Stimulated activated CD4-positive, alpha-beta T cell treated with anti-CD3 and anti-CD28 coated beads, Interleukin-1b, Interleukin-23, amount 100 ng/mL, for 4 hours (primary cell): ENCODE results near the gene HPDL.
A peak's percentile ranks its signal among the peaks of the same experiment; 100 is the strongest.

Experiments used
- DNase-seq, 2 donors: peaks; one replicate each; pipeline ENCODE4 v3.0.0-alpha.2; 2020; ENCODE audit warnings: low read depth in 2 of 2

HPDL gene

GRCh38 chr1:45322486-45323040 is 4.1 kb upstream of the HPDL start:
- DNase-seq: no peak

GRCh38 chr1:45325851-45326506 is 716 bp upstream of the HPDL start:
- no peak for DNase-seq

GRCh38 chr1:45327644-45328515 is 1.2 kb downstream of the HPDL start:
- no peak for DNase-seq

- no peak for DNase-seq
Observed at GRCh38 chr1:45328680-45329079, 2.0 kb downstream of the HPDL start.

DNA sequence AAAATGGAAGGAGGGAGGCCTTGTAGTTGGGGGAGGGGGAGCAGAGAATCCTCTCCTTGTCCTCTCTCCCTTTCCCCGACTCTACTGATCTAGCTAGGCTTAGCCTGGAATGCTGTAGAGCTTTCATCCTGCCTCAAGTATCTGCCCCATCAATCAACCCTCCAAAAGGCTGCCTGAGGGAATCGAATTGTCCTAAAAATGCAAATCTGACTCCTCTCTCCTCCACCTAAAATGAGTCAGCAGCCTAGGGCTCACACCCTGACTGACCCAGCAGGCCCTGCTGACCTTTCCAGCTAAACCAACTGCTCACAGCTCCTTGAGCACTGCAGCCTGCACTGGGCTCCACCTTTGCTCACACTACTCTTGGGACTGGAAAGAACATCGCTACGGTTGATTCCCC is 2.8 kb downstream of the HPDL start:
- no peak for DNase-seq

DNA sequence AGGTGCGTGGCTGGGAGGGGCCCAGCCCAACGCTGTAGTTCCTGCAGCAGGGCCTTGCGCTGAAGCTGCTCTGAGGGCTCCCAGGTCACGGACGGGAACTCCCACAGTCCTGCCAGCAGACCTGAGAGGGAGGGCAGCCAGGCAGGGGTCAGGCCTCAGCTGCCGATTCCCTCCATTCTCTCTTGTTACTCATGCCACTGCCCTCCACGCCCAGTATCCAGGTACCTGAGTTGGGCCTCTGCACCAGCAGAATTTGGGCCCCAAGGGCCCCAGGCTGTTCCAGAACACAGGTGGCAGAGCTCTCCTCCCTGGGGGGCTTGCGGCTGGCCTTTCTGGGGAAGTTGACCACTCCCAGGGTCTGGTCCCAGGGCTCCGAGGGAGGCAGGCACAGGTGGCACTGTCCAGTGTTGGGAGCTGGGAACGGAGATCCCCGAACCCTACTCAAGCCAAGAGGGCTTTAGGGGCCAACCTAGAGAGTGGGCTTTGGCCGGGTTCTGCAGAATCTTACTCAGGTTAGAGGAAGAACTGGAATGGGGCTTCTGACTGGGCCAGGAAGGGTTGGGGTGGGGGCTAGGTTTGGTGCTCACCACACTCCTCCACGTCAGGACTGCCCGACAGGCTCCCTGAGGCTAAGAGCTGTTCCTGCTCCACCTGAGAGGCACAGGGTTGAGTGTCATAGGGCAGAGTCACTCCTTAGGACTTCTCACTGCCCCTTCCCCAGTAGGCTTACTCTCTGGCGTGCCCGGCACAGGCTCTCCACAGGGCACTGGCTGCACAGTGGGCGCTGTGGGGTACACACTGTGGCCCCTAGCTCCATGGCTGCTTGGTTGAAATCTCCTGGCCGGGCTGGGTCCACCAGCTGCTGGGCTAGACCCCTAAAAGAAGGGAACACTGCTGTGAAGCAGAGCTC is 5.0 kb downstream of the HPDL start:
- no peak for DNase-seq

GRCh38 chr1:45332346-45332720 is 5.6 kb downstream of the HPDL start:
- no peak for DNase-seq

DNA sequence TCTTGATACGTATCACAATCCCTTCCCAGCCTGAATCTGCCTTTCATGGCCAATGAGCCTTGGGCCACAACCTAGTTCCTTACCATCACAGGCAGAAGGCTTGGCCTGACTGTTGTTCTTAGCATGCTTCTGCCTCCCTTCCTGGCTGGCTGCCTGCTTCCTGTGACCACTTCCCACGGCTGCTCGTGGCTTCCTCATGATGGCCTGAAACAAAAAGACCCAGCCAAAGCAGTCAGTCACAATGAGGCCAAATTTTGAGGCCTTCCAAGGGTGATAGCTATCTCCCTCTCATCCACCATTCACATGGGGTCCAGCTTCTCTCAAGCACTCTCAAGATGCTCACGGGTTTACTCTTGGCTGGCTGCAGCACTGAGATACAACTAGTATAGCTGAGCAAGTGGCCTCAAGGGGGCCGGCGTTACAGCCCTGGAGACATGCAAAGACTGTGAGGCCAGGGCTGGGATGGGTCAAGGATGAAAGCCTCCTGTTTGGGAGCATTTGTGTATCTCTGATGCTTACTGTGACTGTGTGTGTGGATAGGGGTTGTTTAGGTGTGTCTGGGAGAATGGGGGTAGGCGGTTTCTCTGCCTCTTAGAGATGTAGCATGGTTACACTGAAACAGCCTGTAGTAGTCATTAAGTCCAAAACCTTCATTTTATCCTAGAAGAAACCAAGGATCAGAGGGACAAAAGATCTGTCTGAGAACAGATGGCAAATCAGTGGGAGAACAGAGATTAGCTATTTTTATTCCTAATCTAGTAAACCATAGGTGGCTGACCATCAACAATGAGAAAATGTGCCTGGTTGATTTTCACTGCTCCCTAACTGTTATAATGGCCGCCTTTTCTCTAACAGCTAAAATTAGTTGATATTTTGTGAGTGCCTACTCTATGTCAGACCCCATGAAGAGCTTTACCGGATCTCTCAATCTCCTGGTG is 7.9 kb downstream of the HPDL start:
- DNase-seq: no peak

DNA sequence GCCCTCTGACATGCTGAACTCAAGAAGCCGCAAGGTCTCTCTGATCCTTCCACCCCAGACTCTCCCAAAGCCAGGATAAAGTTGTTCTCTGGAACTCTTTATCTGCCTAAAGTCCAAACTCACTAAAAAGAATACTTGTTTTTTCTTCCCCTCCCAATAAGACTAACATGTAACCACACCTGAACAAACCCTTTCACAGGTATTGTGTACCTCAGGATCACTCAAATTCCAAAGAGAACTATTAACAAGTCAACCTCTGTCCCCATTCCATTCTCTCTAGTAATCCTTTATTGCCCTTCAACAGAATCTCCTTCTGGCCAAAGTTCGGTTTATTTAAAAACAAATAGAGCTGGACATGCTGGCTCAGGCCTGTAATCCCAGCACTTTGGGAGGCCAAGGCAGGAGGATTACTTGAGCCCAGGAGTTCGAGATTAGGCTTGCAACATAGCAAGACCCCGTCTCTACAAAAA is 9.2 kb downstream of the HPDL start:
- DNase-seq: no peak

DNA sequence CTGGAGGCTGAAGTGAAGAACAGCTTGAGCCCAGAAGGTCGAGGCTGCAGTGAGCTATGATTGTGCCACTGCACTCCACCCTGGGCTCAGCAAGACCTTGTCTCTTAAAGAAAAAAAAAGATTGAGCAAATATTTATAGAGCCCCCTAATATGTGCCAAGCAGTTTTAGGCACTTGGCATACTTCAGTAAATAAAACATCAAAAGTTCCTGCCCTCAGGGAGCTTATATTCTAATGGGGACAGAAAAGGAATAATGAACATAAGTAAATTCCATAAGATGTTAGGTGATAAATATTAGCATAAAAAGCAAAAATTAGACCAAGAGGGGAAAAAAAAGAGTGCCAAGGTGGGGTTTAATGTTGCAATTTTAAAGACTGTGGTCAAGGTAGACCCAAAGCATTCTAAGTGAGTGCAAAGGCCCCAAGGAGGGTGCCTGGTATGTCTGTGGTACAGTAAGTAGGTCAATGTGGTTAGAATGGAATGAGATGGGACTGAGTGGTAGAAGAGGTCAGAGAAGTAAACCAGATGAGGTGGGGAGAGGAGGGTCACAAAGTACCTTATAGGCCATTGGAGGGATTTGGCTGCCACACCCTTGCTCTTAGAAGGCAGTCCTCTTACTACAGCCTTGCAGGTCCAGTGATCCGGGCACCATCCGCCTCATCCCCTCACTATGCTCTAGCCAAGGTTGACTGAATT is 11.1 kb downstream of the HPDL start:
- no peak for DNase-seq

DNA sequence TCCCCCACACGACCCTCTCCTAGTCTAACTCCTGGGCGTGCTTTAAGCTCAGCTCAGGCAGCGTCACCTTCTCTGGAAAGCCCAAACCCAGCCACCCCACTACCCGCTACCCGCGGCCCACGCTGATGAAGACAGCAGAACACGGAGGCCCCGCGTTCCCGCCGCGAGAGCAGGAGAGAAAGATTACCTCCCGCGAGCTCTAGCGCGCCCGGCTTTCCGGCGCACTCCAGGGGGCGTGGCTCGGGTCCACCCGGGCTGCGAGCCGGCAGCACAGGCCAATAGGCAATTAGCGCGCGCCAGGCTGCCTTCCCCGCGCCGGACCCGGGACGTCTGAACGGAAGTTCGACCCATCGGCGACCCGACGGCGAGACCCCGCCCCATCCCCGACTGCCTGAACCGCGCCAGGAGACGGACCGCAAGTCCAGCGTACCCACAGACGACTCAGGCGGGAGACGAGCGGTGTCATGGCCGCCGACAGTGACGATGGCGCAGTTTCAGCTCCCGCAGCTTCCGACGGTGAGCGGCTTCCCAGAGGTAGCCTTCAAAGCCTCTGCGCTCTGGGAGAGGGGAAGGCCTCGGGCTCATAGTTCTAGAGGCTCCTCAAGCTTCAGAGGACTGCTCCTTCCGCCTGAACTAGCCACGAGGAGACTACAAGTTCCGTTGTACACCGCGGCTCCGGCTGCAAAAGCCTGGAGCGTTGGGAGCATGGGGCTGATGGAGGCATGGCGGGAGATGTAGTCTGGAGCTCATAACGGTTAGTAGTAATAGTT is 13.3 kb downstream of the HPDL start, which contains the start of the genes MUTYH and TOE1:
Gene MUTYH (minus strand): TSS at position 652 of the 770 bp plus-strand sequence. CDS start 5,935 bp downstream, outside the sequence.
Gene TOE1 (plus strand): TSS at position 382 of the 770 bp plus-strand sequence. CDS start 83 bp downstream, at position 465.
- peak; percentile 82 to 91 for DNase-seq

- DNase-seq: no peak
Observed at GRCh38 chr1:45340816-45341466, 14.2 kb downstream of the HPDL start.

GRCh38 chr1:45344499-45344898 is 17.8 kb downstream of the HPDL start:
- DNase-seq: no peak

GRCh38 chr1:45345014-45345413 is 18.3 kb downstream of the HPDL start:
- DNase-seq: no peak

GRCh38 chr1:45346473-45346872 is 19.8 kb downstream of the HPDL start:
- no peak for DNase-seq

GRCh38 chr1:45348020-45348419 is 21.3 kb downstream of the HPDL start:
- no peak for DNase-seq

GRCh38 chr1:45348609-45348965 is 21.9 kb downstream of the HPDL start:
- no peak for DNase-seq

DNA sequence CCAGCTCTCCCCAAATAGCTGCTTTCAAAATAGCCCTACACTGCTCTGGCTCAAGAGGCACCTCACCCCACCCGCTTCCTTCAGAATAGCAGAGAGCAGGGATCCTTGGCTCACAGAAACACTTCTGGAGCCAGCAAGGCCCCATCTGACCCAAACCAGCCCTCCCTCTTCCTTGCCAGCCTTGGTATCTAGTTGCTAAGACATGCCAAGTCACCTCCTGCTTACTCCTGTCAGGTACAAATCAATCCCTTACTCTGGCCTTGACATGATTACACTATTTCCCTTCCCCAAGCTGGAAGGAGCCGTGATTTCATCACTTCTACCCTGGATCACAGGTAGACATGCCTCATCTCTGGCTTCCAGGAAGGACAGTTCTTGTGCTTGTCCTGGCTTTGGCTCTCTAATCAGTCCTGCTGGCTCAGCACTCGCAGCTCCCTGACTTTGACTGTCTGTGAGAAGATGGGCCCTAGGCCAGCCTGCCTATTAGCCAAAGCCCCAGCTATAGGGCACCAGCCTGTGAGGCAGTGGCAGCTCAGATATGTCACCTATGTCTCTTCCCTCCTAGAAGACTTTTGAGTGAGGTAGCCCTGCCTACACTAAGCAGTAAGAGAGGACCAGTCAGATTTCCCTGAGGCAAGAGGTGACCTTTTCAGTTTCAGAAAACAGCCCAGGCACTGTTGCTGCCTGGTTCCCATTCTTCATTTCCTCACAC is 22.4 kb downstream of the HPDL start:
- DNase-seq: no peak
